ENCODE measurements around the gene LPP.

DNA sequence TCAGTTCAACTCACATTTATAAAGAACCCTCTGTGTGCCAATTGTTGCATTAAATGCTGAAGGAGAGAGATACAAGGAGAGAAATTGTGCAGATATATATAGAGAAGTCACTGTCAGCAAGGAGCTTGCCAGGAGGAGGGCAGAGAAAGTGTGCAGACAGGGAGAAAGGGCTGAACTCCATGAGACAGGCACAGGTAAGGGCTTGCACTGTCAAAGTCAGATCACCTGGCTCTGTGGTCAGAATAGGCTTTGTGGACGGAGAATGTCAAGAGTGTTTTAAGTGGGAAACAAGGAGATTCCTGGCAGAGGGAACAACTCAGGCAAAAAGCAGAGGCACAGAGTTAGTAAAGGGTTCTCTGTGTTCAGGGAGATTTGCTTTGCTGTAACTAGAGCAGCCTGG, 714.8 kb downstream of the LPP start:
- TF ChIP-seq POLR2A (IDR thresholded peaks at IDR 0.05; ENCODE audit: borderline replicate concordance, extremely low read depth, insufficient read depth, insufficient read length): no peak
- TF ChIP-seq CEBPB (IDR thresholded peaks at IDR 0.05; ENCODE audit: low read depth): no peak
- TF ChIP-seq, protein P1, sequence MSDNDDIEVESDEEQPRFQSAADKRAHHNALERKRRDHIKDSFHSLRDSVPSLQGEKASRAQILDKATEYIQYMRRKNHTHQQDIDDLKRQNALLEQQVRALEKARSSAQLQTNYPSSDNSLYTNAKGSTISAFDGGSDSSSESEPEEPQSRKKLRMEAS (IDR thresholded peaks at IDR 0.05): no peak
- TF ChIP-seq, protein P2, sequence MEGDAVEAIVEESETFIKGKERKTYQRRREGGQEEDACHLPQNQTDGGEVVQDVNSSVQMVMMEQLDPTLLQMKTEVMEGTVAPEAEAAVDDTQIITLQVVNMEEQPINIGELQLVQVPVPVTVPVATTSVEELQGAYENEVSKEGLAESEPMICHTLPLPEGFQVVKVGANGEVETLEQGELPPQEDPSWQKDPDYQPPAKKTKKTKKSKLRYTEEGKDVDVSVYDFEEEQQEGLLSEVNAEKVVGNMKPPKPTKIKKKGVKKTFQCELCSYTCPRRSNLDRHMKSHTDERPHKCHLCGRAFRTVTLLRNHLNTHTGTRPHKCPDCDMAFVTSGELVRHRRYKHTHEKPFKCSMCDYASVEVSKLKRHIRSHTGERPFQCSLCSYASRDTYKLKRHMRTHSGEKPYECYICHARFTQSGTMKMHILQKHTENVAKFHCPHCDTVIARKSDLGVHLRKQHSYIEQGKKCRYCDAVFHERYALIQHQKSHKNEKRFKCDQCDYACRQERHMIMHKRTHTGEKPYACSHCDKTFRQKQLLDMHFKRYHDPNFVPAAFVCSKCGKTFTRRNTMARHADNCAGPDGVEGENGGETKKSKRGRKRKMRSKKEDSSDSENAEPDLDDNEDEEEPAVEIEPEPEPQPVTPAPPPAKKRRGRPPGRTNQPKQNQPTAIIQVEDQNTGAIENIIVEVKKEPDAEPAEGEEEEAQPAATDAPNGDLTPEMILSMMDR (IDR thresholded peaks at IDR 0.05 in 2 of 3, conservative IDR thresholded peaks at IDR 0.05 in 1 of 3; ENCODE audit: borderline replicate concordance in 1 of 3, insufficient read depth in 1 of 3, low read depth in 2 of 3, low read length in 2 of 3): no peak
- TF ChIP-seq, protein P3, sequence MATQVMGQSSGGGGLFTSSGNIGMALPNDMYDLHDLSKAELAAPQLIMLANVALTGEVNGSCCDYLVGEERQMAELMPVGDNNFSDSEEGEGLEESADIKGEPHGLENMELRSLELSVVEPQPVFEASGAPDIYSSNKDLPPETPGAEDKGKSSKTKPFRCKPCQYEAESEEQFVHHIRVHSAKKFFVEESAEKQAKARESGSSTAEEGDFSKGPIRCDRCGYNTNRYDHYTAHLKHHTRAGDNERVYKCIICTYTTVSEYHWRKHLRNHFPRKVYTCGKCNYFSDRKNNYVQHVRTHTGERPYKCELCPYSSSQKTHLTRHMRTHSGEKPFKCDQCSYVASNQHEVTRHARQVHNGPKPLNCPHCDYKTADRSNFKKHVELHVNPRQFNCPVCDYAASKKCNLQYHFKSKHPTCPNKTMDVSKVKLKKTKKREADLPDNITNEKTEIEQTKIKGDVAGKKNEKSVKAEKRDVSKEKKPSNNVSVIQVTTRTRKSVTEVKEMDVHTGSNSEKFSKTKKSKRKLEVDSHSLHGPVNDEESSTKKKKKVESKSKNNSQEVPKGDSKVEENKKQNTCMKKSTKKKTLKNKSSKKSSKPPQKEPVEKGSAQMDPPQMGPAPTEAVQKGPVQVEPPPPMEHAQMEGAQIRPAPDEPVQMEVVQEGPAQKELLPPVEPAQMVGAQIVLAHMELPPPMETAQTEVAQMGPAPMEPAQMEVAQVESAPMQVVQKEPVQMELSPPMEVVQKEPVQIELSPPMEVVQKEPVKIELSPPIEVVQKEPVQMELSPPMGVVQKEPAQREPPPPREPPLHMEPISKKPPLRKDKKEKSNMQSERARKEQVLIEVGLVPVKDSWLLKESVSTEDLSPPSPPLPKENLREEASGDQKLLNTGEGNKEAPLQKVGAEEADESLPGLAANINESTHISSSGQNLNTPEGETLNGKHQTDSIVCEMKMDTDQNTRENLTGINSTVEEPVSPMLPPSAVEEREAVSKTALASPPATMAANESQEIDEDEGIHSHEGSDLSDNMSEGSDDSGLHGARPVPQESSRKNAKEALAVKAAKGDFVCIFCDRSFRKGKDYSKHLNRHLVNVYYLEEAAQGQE (IDR thresholded peaks at IDR 0.05; ENCODE audit: low read depth): no peak
- TF ChIP-seq SRF (IDR thresholded peaks at IDR 0.05; ENCODE audit: low read depth): no peak
- no peak for TF ChIP-seq ZNF274 (IDR thresholded peaks at IDR 0.05; ENCODE audit: low read depth, low read length)
- no peak for TF ChIP-seq SP1 (IDR thresholded peaks at IDR 0.05; ENCODE audit: low read depth)
- no peak for TF ChIP-seq EZH2 (IDR thresholded peaks at IDR 0.05)
- TF ChIP-seq JUND (IDR thresholded peaks at IDR 0.05): no peak
